H9 (cell line): ENCODE data around the gene MORN1. TPM values are rescaled to one million over a fixed set of nuclear protein-coding genes. Genes with fewer than 3 reads are reported as not detected.

Source experiments
- DNase-seq: peaks from one replicate; pipeline ENCODE4 v3.0.0-alpha.2; 2017
- H2AFZ ChIP-seq: one replicate; pipeline ENCODE4 v1.6.1; 2013; ENCODE audit warnings: mild to moderate bottlenecking, low read length, control low read depth, moderate library complexity
- H2AK5ac ChIP-seq: 2 replicates; pipeline ENCODE4 v1.6.1; 2013; ENCODE audit warnings: low read length, control low read depth, mixed read lengths; ENCODE audit not compliant: insufficient read length
- H2BK120ac ChIP-seq: one replicate; pipeline ENCODE4 v1.6.1; 2013; ENCODE audit warnings: low read depth, mild to moderate bottlenecking, low read length, control low read depth, inconsistent platforms; ENCODE audit not compliant: poor library complexity, severe bottlenecking
- H2BK12ac ChIP-seq: 2 replicates; pipeline ENCODE4 v1.6.1; 2013; ENCODE audit warnings: low read length, control low read depth, mixed read lengths, low read depth; ENCODE audit not compliant: insufficient read length
- H2BK15ac ChIP-seq: 2 replicates; pipeline ENCODE4 v1.6.1; 2013; ENCODE audit warnings: low read depth, low read length, control low read depth
- H2BK20ac ChIP-seq: one replicate; pipeline ENCODE4 v1.6.1; 2013; ENCODE audit warnings: low read depth, mild to moderate bottlenecking, low read length, control low read depth, inconsistent platforms; ENCODE audit not compliant: poor library complexity, severe bottlenecking
- H2BK5ac ChIP-seq: 2 replicates; pipeline ENCODE4 v1.6.1; 2013; ENCODE audit warnings: low read length, control low read depth, mixed read lengths; ENCODE audit not compliant: insufficient read length
- H3K14ac ChIP-seq: 2 replicates; pipeline ENCODE4 v1.6.1; 2013; ENCODE audit warnings: low read length, control low read depth; ENCODE audit not compliant: insufficient read depth
- H3K18ac ChIP-seq: 2 replicates; pipeline ENCODE4 v1.6.1; 2013; ENCODE audit warnings: low read depth, mild to moderate bottlenecking, mixed read lengths, low read length, control low read depth; ENCODE audit not compliant: insufficient read length
- H3K23ac ChIP-seq: 2 replicates; pipeline ENCODE4 v1.6.1; 2013; ENCODE audit warnings: low read length, control low read depth, mixed read lengths, low read depth; ENCODE audit not compliant: insufficient read length
- H3K23me2 ChIP-seq: 2 replicates; pipeline ENCODE4 v1.6.1; 2013; ENCODE audit warnings: low read depth, mild to moderate bottlenecking, mixed read lengths, low read length, control low read depth; ENCODE audit not compliant: insufficient read length, poor library complexity, severe bottlenecking
- H3K27ac ChIP-seq: 2 replicates; pipeline ENCODE4 v1.5.1; 2013; ENCODE audit warnings: low read length, control low read depth, mixed read lengths, low read depth; ENCODE audit not compliant: insufficient read length
- H3K27me3 ChIP-seq: 2 replicates; pipeline ENCODE4 v1.6.1; 2013; ENCODE audit warnings: low read length, control low read depth, inconsistent platforms; ENCODE audit not compliant: insufficient read depth
- H3K4ac ChIP-seq: 2 replicates; pipeline ENCODE4 v1.6.1; 2013; ENCODE audit warnings: low read depth, mild to moderate bottlenecking, control low read depth, inconsistent platforms, low read length, moderate library complexity
- H3K4me1 ChIP-seq: 2 replicates; pipeline ENCODE4 v1.6.1; 2013; ENCODE audit warnings: low read length, control low read depth, inconsistent platforms; ENCODE audit not compliant: insufficient read depth
- H3K4me2 ChIP-seq: 2 replicates; pipeline ENCODE4 v1.6.1; 2013; ENCODE audit warnings: low read length, control low read depth, mixed read lengths; ENCODE audit not compliant: insufficient read length, insufficient read depth
- H3K56ac ChIP-seq: 2 replicates; pipeline ENCODE4 v1.6.1; 2013; ENCODE audit warnings: low read depth, mild to moderate bottlenecking, mixed read lengths, low read length, control low read depth; ENCODE audit not compliant: insufficient read length
- H3K79me1 ChIP-seq: 2 replicates; pipeline ENCODE4 v1.6.1; 2013; ENCODE audit warnings: low read depth, mild to moderate bottlenecking, moderate library complexity, low read length, control low read depth, inconsistent platforms; ENCODE audit not compliant: insufficient read depth, poor library complexity, severe bottlenecking
- H3K79me2 ChIP-seq: 2 replicates; pipeline ENCODE4 v1.6.1; 2013; ENCODE audit warnings: low read length, control low read depth, inconsistent platforms; ENCODE audit not compliant: insufficient read depth
- H3K9ac ChIP-seq: 2 replicates; pipeline ENCODE4 v1.6.1; 2013; ENCODE audit warnings: low read length, control low read depth, mixed read lengths; ENCODE audit not compliant: insufficient read length; ENCODE audit errors: extremely low read depth
- H3K9me3 ChIP-seq: one replicate; pipeline ENCODE4 v1.6.1; 2013; ENCODE audit warnings: low read depth, low read length, inconsistent platforms; ENCODE audit not compliant: control insufficient read depth
- H3T11ph ChIP-seq: one replicate; pipeline ENCODE4 v1.6.1; 2013; ENCODE audit warnings: mild to moderate bottlenecking, low read length, control low read depth, inconsistent platforms
- H4K20me1 ChIP-seq: one replicate; pipeline ENCODE4 v1.6.1; 2013; ENCODE audit not compliant: control insufficient read depth, insufficient read length, insufficient read depth
- H4K5ac ChIP-seq: 2 replicates; pipeline ENCODE4 v1.6.1; 2013; ENCODE audit warnings: low read depth, mild to moderate bottlenecking, mixed read lengths, low read length, control low read depth; ENCODE audit not compliant: insufficient read length
- H4K8ac ChIP-seq: replicated peaks from 2 replicates; pipeline ENCODE4 v1.6.1; 2013; ENCODE audit warnings: low read length, control low read depth, mixed read lengths, low read depth; ENCODE audit not compliant: insufficient read length
- H4K91ac ChIP-seq: 2 replicates; pipeline ENCODE4 v1.6.1; 2013; ENCODE audit warnings: low read depth, mild to moderate bottlenecking, moderate library complexity, mixed read lengths, low read length, control low read depth; ENCODE audit not compliant: insufficient read length
- H3K27ac Mint-ChIP-seq, 3 experiments: 2 replicates in 2 of 3; 3 replicates in 1 of 3; pipeline ENCODE4 v1.8.0; 2020 to 2021; ENCODE audit warnings: mixed read lengths in 3 of 3, mild to moderate bottlenecking in 1 of 3, moderate library complexity in 1 of 3
- H3K27me3 Mint-ChIP-seq: 2 replicates; pipeline ENCODE4 v1.8.0; 2021; ENCODE audit warnings: low read depth, mild to moderate bottlenecking, moderate library complexity, mixed read lengths
- H3K36me3 Mint-ChIP-seq, 3 experiments: 2 replicates in 2 of 3; 3 replicates in 1 of 3; pipeline ENCODE4 v1.8.0; 2020 to 2021; ENCODE audit warnings: low read depth in 3 of 3, mixed read lengths in 3 of 3; ENCODE audit not compliant: insufficient read depth in 1 of 3
- H3K4me1 Mint-ChIP-seq, 2 experiments: 2 replicates each; pipeline ENCODE4 v1.8.0; 2020; ENCODE audit warnings: mixed read lengths in 2 of 2
- H3K4me3 Mint-ChIP-seq, 2 experiments: 2 replicates in 1 of 2; 3 replicates in 1 of 2; pipeline ENCODE4 v1.8.0; 2020 to 2021; ENCODE audit warnings: mild to moderate bottlenecking in 2 of 2, mixed read lengths in 2 of 2, moderate library complexity in 1 of 2
- H3K9me3 Mint-ChIP-seq, 2 experiments: 2 replicates in 1 of 2; 3 replicates in 1 of 2; pipeline ENCODE4 v1.8.0; 2020; ENCODE audit warnings: mild to moderate bottlenecking in 2 of 2, mixed read lengths in 2 of 2, moderate library complexity in 1 of 2
- CTCF ChIP-seq: fragments of 200-600 bp; sonication (generic); conservative IDR thresholded peaks from 3 replicates; pipeline ENCODE4 v1.8.0; 2021; ENCODE audit warnings: antibody characterized with exemption, mild to moderate bottlenecking
- WGBS: extraction: QIAGEN DNeasy Blood & Tissue Kit; methylation state at CpG from one replicate; pipeline ENCODE4 v1.1.7; 2013; ENCODE audit warnings: missing lambda C conversion rate, low lambda C conversion rate, mixed read lengths; ENCODE audit not compliant: insufficient read length; ENCODE audit errors: extremely low coverage; 5-methylcytosine and 5-hydroxymethylcytosine counted together
- total RNA-seq: library from RNA; stranded (reverse); gene quantifications from 2 replicates; pipeline ENCODE4 v1.2.1, GENCODE V29; 2021

Gene MORN1
- total RNA-seq, 1 experiment from 2014 or later = 12.7 TPM

GRCh38 chr1:2417833-2418225, 26.5 kb upstream of the MORN1 start:
- Histone ChIP-seq H3K4ac (no peak overlapping the region), H4K5ac (no peak overlapping the region), H4K91ac (no peak overlapping the region), H2BK12ac (no peak overlapping the region), H3K27me3 (no peaks in the 10 kb centered on the region), H4K8ac (no peak overlapping the region), H2AFZ (no peak overlapping the region), H3K56ac (no peak overlapping the region), H2BK5ac (no peak overlapping the region), H3K27ac (no peak overlapping the region), H3K4me2 (no peak overlapping the region), H2AK5ac (no peak overlapping the region), H3K9ac (no peak overlapping the region), H3K23ac (no peak overlapping the region), H3T11ph (no peak overlapping the region), H3K79me1 (no peaks in the 10 kb centered on the region), H3K4me1 (no peaks in the 10 kb centered on the region), H2BK15ac (no peak overlapping the region), H2BK20ac (no peak overlapping the region), H3K14ac (no peak overlapping the region; the same call in 1 of the 2 replicates), H2BK120ac (no peak overlapping the region), H3K23me2 (peaks cover 6% of the 10 kb centered on the region), H3K18ac (no peak overlapping the region), H4K20me1 (no peaks in the 10 kb centered on the region), H3K79me2 (no peaks in the 10 kb centered on the region), H3K9me3 (no peaks in the 10 kb centered on the region)
- Mint-ChIP-seq H3K4me3 (no peak overlapping the region), H3K4me1 (peaks cover 16 to 17% of the 10 kb centered on the region in 2 experiments), H3K9me3 (peaks cover 3 to 4% of the 10 kb centered on the region in 2 experiments; a peak in 4 of 5 replicates), H3K27ac (no peak overlapping the region), H3K36me3 (no peaks in the 10 kb centered on the region), H3K27me3 (peaks cover 55% of the 10 kb centered on the region)
- no peak for TF ChIP-seq CTCF
- WGBS = no CpG with 5 or more reads among the region's 14 CpGs
- DNase-seq = no peak
